ENCODE data around the gene CHRND.

DNA sequence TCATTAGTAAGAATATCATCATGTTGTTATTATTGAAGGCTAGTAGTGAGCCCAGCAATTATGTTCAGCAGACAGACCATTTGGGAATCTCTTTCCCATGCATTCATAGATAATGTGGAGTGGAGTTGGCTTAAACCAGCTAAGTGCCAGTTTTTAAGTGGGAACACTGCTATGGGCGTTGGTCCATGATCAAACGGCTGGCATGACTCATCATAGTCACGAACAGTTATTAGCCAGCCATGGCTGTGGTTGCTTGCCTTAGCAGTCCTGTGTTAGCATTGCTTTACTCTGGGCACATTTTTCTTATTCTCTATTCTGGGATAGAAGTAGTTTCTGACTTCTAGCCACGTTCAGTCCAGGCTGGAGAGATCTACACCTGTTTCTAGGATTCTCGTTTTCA is 42.2 kb downstream of the CHRND start:
- TF ChIP-seq, protein P1, sequence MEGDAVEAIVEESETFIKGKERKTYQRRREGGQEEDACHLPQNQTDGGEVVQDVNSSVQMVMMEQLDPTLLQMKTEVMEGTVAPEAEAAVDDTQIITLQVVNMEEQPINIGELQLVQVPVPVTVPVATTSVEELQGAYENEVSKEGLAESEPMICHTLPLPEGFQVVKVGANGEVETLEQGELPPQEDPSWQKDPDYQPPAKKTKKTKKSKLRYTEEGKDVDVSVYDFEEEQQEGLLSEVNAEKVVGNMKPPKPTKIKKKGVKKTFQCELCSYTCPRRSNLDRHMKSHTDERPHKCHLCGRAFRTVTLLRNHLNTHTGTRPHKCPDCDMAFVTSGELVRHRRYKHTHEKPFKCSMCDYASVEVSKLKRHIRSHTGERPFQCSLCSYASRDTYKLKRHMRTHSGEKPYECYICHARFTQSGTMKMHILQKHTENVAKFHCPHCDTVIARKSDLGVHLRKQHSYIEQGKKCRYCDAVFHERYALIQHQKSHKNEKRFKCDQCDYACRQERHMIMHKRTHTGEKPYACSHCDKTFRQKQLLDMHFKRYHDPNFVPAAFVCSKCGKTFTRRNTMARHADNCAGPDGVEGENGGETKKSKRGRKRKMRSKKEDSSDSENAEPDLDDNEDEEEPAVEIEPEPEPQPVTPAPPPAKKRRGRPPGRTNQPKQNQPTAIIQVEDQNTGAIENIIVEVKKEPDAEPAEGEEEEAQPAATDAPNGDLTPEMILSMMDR (IDR thresholded peaks at IDR 0.05; ENCODE audit: insufficient read depth, low read length): no peak
- TF ChIP-seq POLR2AphosphoS5 (IDR thresholded peaks at IDR 0.05; ENCODE audit: low read depth) (no peak), GABPA (IDR thresholded peaks at IDR 0.05; ENCODE audit: low read depth) (no peak)
- TF ChIP-seq, protein P2, sequence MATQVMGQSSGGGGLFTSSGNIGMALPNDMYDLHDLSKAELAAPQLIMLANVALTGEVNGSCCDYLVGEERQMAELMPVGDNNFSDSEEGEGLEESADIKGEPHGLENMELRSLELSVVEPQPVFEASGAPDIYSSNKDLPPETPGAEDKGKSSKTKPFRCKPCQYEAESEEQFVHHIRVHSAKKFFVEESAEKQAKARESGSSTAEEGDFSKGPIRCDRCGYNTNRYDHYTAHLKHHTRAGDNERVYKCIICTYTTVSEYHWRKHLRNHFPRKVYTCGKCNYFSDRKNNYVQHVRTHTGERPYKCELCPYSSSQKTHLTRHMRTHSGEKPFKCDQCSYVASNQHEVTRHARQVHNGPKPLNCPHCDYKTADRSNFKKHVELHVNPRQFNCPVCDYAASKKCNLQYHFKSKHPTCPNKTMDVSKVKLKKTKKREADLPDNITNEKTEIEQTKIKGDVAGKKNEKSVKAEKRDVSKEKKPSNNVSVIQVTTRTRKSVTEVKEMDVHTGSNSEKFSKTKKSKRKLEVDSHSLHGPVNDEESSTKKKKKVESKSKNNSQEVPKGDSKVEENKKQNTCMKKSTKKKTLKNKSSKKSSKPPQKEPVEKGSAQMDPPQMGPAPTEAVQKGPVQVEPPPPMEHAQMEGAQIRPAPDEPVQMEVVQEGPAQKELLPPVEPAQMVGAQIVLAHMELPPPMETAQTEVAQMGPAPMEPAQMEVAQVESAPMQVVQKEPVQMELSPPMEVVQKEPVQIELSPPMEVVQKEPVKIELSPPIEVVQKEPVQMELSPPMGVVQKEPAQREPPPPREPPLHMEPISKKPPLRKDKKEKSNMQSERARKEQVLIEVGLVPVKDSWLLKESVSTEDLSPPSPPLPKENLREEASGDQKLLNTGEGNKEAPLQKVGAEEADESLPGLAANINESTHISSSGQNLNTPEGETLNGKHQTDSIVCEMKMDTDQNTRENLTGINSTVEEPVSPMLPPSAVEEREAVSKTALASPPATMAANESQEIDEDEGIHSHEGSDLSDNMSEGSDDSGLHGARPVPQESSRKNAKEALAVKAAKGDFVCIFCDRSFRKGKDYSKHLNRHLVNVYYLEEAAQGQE (IDR thresholded peaks at IDR 0.05; ENCODE audit: insufficient replicate concordance, low read depth): no peak
